ENCODE measurements around the gene TOMM40L.

- TF ChIP-seq CTCF (IDR thresholded peaks at IDR 0.05) (no peak), POLR2A (IDR thresholded peaks at IDR 0.05) (no peak)
Measured at GRCh38 chr1:161260376-161261260, 34.8 kb downstream of the TOMM40L start.
